Ishikawa (cell line): ENCODE data around the gene CIBAR2.

Source experiments
- CEBPB ChIP-seq: IDR thresholded peaks from 2 replicates; pipeline ENCODE4 v1.6.1; 2012
- CREB1 ChIP-seq: IDR thresholded peaks from 2 replicates; pipeline ENCODE4 v1.6.1; 2012; ENCODE audit warnings: low read depth
- EGR1 ChIP-seq: IDR thresholded peaks from 2 replicates; pipeline ENCODE4 v1.6.1; 2012
- EP300 ChIP-seq: IDR thresholded peaks from 2 replicates; pipeline ENCODE4 v1.6.1; 2012; ENCODE audit warnings: borderline replicate concordance
- FOXM1 ChIP-seq: IDR thresholded peaks from 2 replicates; pipeline ENCODE4 v1.6.1; 2012; ENCODE audit warnings: low read depth, borderline replicate concordance
- MAX ChIP-seq: IDR thresholded peaks from 2 replicates; pipeline ENCODE4 v1.6.1; 2012
- NFIC ChIP-seq: IDR thresholded peaks from 2 replicates; pipeline ENCODE4 v1.6.1; 2012
- RAD21 ChIP-seq: IDR thresholded peaks from 2 replicates; pipeline ENCODE4 v1.6.1; 2012; ENCODE audit warnings: low read depth
- REST ChIP-seq: IDR thresholded peaks from 2 replicates; pipeline ENCODE4 v1.6.1; 2012; ENCODE audit warnings: low read depth, mild to moderate bottlenecking
- TAF1 ChIP-seq: IDR thresholded peaks from 2 replicates; pipeline ENCODE4 v1.6.1; 2012; ENCODE audit warnings: low read depth, mild to moderate bottlenecking
- TCF12 ChIP-seq: IDR thresholded peaks from 2 replicates; pipeline ENCODE4 v1.6.1; 2012; ENCODE audit warnings: low read depth
- TEAD4 ChIP-seq: IDR thresholded peaks from 2 replicates; pipeline ENCODE4 v1.6.1; 2012
- USF1 ChIP-seq: IDR thresholded peaks from 2 replicates; pipeline ENCODE4 v1.6.1; 2012
- YY1 ChIP-seq: IDR thresholded peaks from 2 replicates; pipeline ENCODE4 v1.6.1; 2012; ENCODE audit warnings: low read depth
- ZBTB7A ChIP-seq: IDR thresholded peaks from 2 replicates; pipeline ENCODE4 v1.6.1; 2012; ENCODE audit warnings: low read depth

The CIBAR2 gene

GRCh38 chr16:85151079-85151602 is 38.9 kb upstream of the CIBAR2 start:
- no peak for TF ChIP-seq MAX

- TF ChIP-seq CEBPB, result no peak
- TF ChIP-seq MAX, result no peak
- TF ChIP-seq YY1, result no peak
- TF ChIP-seq TCF12, result no peak
- TF ChIP-seq RAD21, result no peak
- no peak for TF ChIP-seq EGR1
- no peak for TF ChIP-seq REST
- no peak for TF ChIP-seq TAF1
- no peak for TF ChIP-seq EP300
- no peak for TF ChIP-seq ZBTB7A
- no peak for TF ChIP-seq CREB1
Measured at GRCh38 chr16:85150331-85150940, 38.2 kb upstream of the CIBAR2 start.

DNA sequence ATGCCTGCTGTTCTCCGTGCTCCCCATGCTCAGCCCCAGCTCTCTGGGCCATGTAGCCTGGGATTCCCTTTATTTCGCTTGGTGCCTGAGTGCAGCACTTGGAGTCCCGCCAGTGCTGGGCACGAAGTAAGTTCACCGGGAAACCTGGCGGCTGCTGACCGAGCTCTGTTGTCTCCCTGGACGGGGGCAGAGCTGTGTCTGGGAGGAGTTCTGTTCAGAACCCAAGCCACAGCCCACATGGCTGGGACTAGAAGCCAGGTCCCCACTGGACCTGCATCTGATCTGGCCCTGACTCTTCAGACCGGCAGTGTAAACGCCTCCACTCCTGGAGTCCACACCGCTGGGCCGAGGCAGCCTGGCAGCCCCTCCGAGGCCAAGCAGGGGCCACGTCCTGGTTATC is 37.5 kb upstream of the CIBAR2 start:
- TF ChIP-seq TCF12 (no peak), REST (no peak), CREB1 (no peak), RAD21 (no peak), NFIC (no peak), EP300 (no peak), CEBPB (no peak), TAF1 (no peak), YY1 (no peak), ZBTB7A (no peak), FOXM1 (no peak), USF1 (no peak), EGR1 (no peak), TEAD4 (no peak), MAX (no peak)

GRCh38 chr16:85148931-85149330 is 36.7 kb upstream of the CIBAR2 start:
- TF ChIP-seq NFIC (peak; percentile 52; the same call in 1 of the 2 replicates), EP300 (no peak)

DNA sequence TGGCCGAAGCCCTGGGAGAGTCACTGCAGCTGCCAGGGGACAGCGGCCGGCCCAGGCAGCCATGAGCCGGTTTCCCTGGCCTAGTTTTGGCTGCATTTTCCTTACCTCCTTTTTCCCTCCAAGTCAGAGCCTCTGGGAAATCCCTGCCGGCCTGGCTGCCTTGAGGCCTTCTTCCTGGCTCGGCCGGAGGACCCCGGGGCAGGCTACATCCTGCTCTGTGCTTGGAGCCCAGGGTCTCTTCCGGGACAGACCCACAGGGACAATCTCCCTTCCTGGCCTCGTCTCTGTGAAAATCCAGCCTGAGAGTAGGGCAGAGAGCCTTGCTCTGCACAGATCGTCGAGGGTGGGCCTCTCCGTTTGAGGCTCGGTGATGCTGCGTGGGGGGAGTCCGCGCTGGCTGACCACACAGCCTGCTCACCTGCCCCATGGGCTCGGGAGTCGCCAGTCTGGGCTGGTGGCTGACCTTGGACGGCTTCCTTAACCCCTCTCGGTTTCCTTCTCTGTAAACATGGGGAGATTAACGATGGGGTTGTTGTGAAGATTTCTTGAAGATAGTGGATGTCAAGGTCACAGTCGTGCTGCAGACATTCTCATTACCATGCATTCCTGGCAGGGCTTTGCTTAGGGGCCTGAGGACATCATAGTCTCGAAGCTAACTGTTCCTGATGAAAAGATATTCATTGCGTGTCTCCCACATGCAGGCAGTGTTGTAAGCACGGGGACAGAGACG is 34.8 kb upstream of the CIBAR2 start:
- TF ChIP-seq CREB1 (no peak), MAX (no peak), YY1 (no peak), TEAD4 (no peak), TCF12 (no peak), USF1 (no peak), RAD21 (no peak), EP300 (no peak), CEBPB (no peak), REST (no peak), EGR1 (no peak), FOXM1 (no peak)
